Endometrial microvascular endothelial cells (primary cell): Measurements from ENCODE around the gene CCL4L2. TPM values are rescaled to one million over a fixed set of nuclear protein-coding genes. Genes with fewer than 3 reads are reported as not detected.
"Not testable (repeated sequence)": the region's sequence is repeated elsewhere in the genome, so short reads cannot be mapped to it uniquely, and the experiment has no call there.

Experiments used
- in situ Hi-C: cut with HindIII; loops from 2 replicates; pipeline ENCODE4 v1.10.0; 2017; ENCODE audit warnings: low sequenced_read_pairs, low pct_unique_long_range_greater_than_20kb; ENCODE audit errors: inconsistent ontology term
- total RNA-seq: library from RNA; depleted of rRNA; stranded (reverse); fragments of >200 nt; gene quantifications from one replicate; pipeline ENCODE4 v1.2.3, GENCODE V29; 2015; ENCODE audit errors: inconsistent ontology term

The CCL4L2 gene
- total RNA-seq, 1 donor from 2014 or later, result not detected

GRCh38 chr17:36214918-36215317 is 4.1 kb downstream of the CCL4L2 start:
- in situ Hi-C loops, result no loop called here

GRCh38 chr17:36215406-36216308 is 4.8 kb downstream of the CCL4L2 start:
- in situ Hi-C loops, result not testable (repeated sequence)

GRCh38 chr17:36219556-36219955 is 8.7 kb downstream of the CCL4L2 start:
- in situ Hi-C loops, result not testable (repeated sequence)

- in situ Hi-C loops, result not testable (repeated sequence)
Measured at GRCh38 chr17:36220737-36221580, 10.1 kb downstream of the CCL4L2 start.

GRCh38 chr17:36221581-36222100 is 10.8 kb downstream of the CCL4L2 start:
- in situ Hi-C loops, result not testable (repeated sequence)

GRCh38 chr17:36222967-36223366 is 12.1 kb downstream of the CCL4L2 start:
- in situ Hi-C loops, result not testable (repeated sequence)

- in situ Hi-C loops, result not testable (repeated sequence)
Measured at GRCh38 chr17:36229644-36230043, 18.8 kb downstream of the CCL4L2 start.

GRCh38 chr17:36242046-36242445 is 31.2 kb downstream of the CCL4L2 start:
- in situ Hi-C loops, result not testable (repeated sequence)

Other genes starting within 250 kb of the CCL4L2 start
- gene CCL16, start 229.6 kb upstream of the CCL4L2 start, total RNA-seq, result not detected
- gene CCL14, start 224.3 kb upstream of the CCL4L2 start, total RNA-seq, result 0.93 TPM
- gene CCL15, start 209.5 kb upstream of the CCL4L2 start, total RNA-seq, result not detected
- not detected for gene CCL23, start 193.1 kb upstream of the CCL4L2 start, total RNA-seq
- not detected for gene CCL18, start 146.8 kb upstream of the CCL4L2 start, total RNA-seq
- not detected for gene CCL3, start 120.9 kb upstream of the CCL4L2 start, total RNA-seq
- not detected for gene CCL4, start 107.2 kb upstream of the CCL4L2 start, total RNA-seq
- not detected for gene TBC1D3B, start 34.4 kb upstream of the CCL4L2 start, total RNA-seq
- gene CCL3L1, start 14.3 kb upstream of the CCL4L2 start, total RNA-seq, result not detected
- gene TBC1D3I, start 53.5 kb downstream of the CCL4L2 start, total RNA-seq, result not detected
- not detected for gene TBC1D3G, start 112.8 kb downstream of the CCL4L2 start, total RNA-seq
- not detected for gene TBC1D3H, start 177.4 kb downstream of the CCL4L2 start, total RNA-seq